ENCODE data around the gene LRRC75A. TPM values are rescaled to one million over a fixed set of nuclear protein-coding genes. Genes with fewer than 3 reads are reported as not detected.
"Not testable (repeated sequence)": the region's sequence is repeated elsewhere in the genome, so short reads cannot be mapped to it uniquely, and the experiment has no call there.

LRRC75A gene
- total and polyA plus RNA-seq, 4 experiments from 2014 or later, result 0.72 to 5.7 (median 4.0) TPM

- Mint-ChIP-seq H3K4me3 (peak overlapping the region in 6 of 8 donors; percentile 17 to 59 (median 30)), H3K9me3 (no peaks in the 10 kb centered on the region), H3K27me3 (peaks cover 2 to 6% of the 10 kb centered on the region in 2 donors), H3K27ac (peak overlapping the region in 1 of 7 donors; percentile 82), H3K4me1 (peaks cover 0 to 11% (median 3%) of the 10 kb centered on the region in 4 donors), H3K36me3 (peaks cover 0 to 2% of the 10 kb centered on the region in 2 donors)
- H3K4me1 ChIP-seq (ENCODE audit: insufficient read depth, low read length), result peaks cover 5% of the 10 kb centered on the region
- POLR2A ChIA-PET (ENCODE audit: partially characterized antibody), result interaction anchor here (1.2 to 1.3 kb wide), 2 partner anchors 8 to 11 kb away, joined by 3 read pairs; no protein-coding TSS in a partner anchor
- no peaks in the 10 kb centered on the region for H3K9me3 ChIP-seq (ENCODE audit: control insufficient read depth in 1 of 2, low read length in 2 of 2)
- CTCF ChIA-PET (ENCODE audit: partially characterized antibody), result interaction anchor here (0.8 kb wide), 1 partner anchor 104 kb away, joined by 3 read pairs; no protein-coding TSS in a partner anchor
- H3K4me3 ChIP-seq (ENCODE audit: low read length in 2 of 2), result no peak overlapping the region
- H3K27me3 ChIP-seq (ENCODE audit: insufficient read depth, low read length), result no peaks in the 10 kb centered on the region
- no peak overlapping the region for H3K27ac ChIP-seq (ENCODE audit: low read depth, low read length)
- intact Hi-C loops (cut with micrococcal nuclease), result no loop called here
- no peak for DNase-seq
- no peaks in the 10 kb centered on the region for H3K36me3 ChIP-seq (ENCODE audit: insufficient read depth, low read length)
Measured at GRCh38 chr17:16407911-16408588, 83.9 kb downstream of the LRRC75A start.

DNA sequence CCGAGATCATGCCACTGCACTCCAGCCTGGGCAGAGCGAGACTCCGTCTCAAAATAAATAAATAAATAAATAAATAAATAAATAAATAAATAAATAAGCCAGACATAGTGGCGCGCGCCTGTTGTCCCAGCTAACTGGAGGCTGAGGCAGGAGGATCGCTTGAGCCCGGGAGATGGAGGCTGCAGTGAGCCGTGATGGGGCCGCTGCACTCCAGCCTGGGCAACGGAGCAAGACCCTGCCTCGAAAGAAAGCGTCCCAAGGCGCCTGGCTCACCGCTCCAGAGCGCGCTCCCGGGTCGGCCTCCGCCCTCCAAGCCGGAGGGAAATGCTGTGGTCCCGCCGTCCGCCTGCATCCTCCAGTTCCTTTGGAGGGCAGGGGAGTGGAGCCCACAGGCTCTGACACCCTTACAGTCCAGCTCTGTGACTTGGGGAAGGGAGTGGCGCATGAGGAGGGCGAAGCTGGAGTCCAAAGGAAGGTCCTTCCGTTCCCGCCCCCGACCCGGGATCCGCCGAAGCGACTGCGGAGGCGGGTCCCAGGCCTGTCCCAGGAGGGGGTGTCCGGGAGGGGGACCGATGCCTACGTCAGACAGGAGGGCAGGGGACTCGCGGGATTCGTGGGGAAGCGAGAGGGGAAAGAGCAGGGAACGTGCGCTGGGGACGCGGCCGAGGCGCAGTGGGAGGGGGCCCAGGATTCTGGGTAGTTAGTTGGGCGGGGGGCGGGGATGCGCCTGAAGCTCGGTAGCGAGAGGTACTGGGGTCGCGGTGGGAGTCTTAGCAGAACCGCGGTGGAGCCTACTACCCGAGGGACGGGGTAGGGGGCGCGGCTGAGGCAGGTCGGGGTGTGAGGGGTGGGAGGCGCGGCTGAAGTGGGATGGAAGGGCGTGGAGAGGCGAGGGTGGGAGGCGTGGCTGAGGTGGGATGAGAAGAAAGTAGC lies 85.0 kb downstream of the LRRC75A start:
- no peaks in the 10 kb centered on the region for H3K9me3 ChIP-seq (ENCODE audit: control insufficient read depth in 1 of 2, low read length in 2 of 2)
- H3K4me3 ChIP-seq (ENCODE audit: low read length in 2 of 2), result peak overlapping the region; percentile 12 to 47
- peak overlapping the region in 1 of 7 donors; percentile 31 for H3K27ac Mint-ChIP-seq
- no peaks in the 10 kb centered on the region for H3K36me3 Mint-ChIP-seq
- intact Hi-C loops (cut with micrococcal nuclease), result no loop called here
- H3K4me1 ChIP-seq (ENCODE audit: insufficient read depth, low read length), result peaks cover 5% of the 10 kb centered on the region
- H3K36me3 ChIP-seq (ENCODE audit: insufficient read depth, low read length), result no peaks in the 10 kb centered on the region
- no peak for DNase-seq
- no peaks in the 10 kb centered on the region for H3K9me3 Mint-ChIP-seq
- POLR2A ChIA-PET (ENCODE audit: partially characterized antibody), result interaction anchor here (0.7 to 1.0 kb wide), 2 partner anchors 24 to 26 kb away, joined by 3 to 5 read pairs; partner anchors contain the start of gene UBB
- H3K4me1 Mint-ChIP-seq, result peaks cover 0 to 9% (median under 1%) of the 10 kb centered on the region in 4 donors
- peak overlapping the region in 7 of 8 donors; percentile 21 to 67 (median 55) for H3K4me3 Mint-ChIP-seq
- H3K27me3 Mint-ChIP-seq, result peaks cover 2 to 6% of the 10 kb centered on the region in 2 donors
- H3K27ac ChIP-seq (ENCODE audit: low read depth, low read length), result no peak overlapping the region
- CTCF ChIA-PET (ENCODE audit: partially characterized antibody), result interaction anchor here (0.8 kb wide), 1 partner anchor 17 kb away, joined by 3 read pairs; no protein-coding TSS in a partner anchor
- no peaks in the 10 kb centered on the region for H3K27me3 ChIP-seq (ENCODE audit: insufficient read depth, low read length)

- POLR2A ChIA-PET (ENCODE audit: partially characterized antibody); H3K9me3 Mint-ChIP-seq; H3K4me3 ChIP-seq (ENCODE audit: low read length in 2 of 2); H3K36me3 ChIP-seq (ENCODE audit: insufficient read depth, low read length); H3K27me3 Mint-ChIP-seq; H3K27ac Mint-ChIP-seq; H3K27ac ChIP-seq (ENCODE audit: low read depth, low read length); H3K27me3 ChIP-seq (ENCODE audit: insufficient read depth, low read length); H3K4me1 Mint-ChIP-seq; intact Hi-C loops (cut with micrococcal nuclease); DNase-seq; H3K4me3 Mint-ChIP-seq; H3K9me3 ChIP-seq (ENCODE audit: control insufficient read depth in 1 of 2, low read length in 2 of 2); H3K4me1 ChIP-seq (ENCODE audit: insufficient read depth, low read length); H3K36me3 Mint-ChIP-seq; CTCF ChIA-PET (ENCODE audit: partially characterized antibody): not testable (repeated sequence)
Measured at GRCh38 chr17:16403847-16404246, 88.1 kb downstream of the LRRC75A start.

- ChIA-PET CTCF (ENCODE audit: partially characterized antibody) (interaction anchor here (0.8 kb wide), 1 partner anchor 35 kb away, joined by 3 read pairs; no protein-coding TSS in a partner anchor), POLR2A (ENCODE audit: partially characterized antibody) (no interaction called here)
- no peak overlapping the region for H3K27ac ChIP-seq (ENCODE audit: low read depth, low read length)
- H3K27me3 ChIP-seq (ENCODE audit: insufficient read depth, low read length), result no peaks in the 10 kb centered on the region
- Mint-ChIP-seq H3K4me3 (no peak overlapping the region), H3K4me1 (peaks cover 4 to 8% (median 6%) of the 10 kb centered on the region in 4 donors), H3K27ac (peak overlapping the region in 2 of 7 donors; percentile 35 to 55), H3K9me3 (no peaks in the 10 kb centered on the region), H3K27me3 (peaks cover 0 to 3% of the 10 kb centered on the region in 2 donors), H3K36me3 (no peaks in the 10 kb centered on the region)
- H3K9me3 ChIP-seq (ENCODE audit: control insufficient read depth in 1 of 2, low read length in 2 of 2), result no peaks in the 10 kb centered on the region
- no peak overlapping the region for H3K4me3 ChIP-seq (ENCODE audit: low read length in 2 of 2)
- no peaks in the 10 kb centered on the region for H3K4me1 ChIP-seq (ENCODE audit: insufficient read depth, low read length)
- no peaks in the 10 kb centered on the region for H3K36me3 ChIP-seq (ENCODE audit: insufficient read depth, low read length)
- no peak for DNase-seq
- intact Hi-C loops (cut with micrococcal nuclease), result no loop called here
Measured at GRCh38 chr17:16398270-16399267, 93.4 kb downstream of the LRRC75A start.

DNA sequence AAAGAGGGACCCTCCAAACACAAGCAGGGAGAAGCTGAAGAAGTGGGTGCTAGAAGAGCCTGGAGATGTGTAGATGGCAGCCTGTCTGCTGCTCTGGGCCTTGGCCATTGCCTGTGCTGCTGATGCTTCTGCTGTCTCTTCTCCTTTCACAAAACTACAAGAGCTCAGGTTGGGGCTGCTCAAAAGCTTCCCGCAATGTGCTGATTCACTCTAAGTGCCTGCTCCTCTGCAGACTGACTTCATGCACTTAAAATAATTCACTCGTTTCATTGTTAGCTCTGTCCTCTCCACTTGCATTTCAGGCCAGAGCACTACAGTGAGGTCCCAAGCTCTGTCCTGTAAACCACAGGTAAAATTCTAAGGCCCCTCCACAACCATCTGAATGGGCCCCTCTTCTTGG lies 95.3 kb downstream of the LRRC75A start:
- H3K36me3 Mint-ChIP-seq; H3K27ac Mint-ChIP-seq; H3K27me3 ChIP-seq (ENCODE audit: insufficient read depth, low read length); H3K4me3 Mint-ChIP-seq; H3K9me3 Mint-ChIP-seq; H3K4me1 ChIP-seq (ENCODE audit: insufficient read depth, low read length); intact Hi-C loops (cut with micrococcal nuclease); DNase-seq; H3K4me1 Mint-ChIP-seq; H3K9me3 ChIP-seq (ENCODE audit: control insufficient read depth in 1 of 2, low read length in 2 of 2); H3K27ac ChIP-seq (ENCODE audit: low read depth, low read length); H3K27me3 Mint-ChIP-seq; H3K4me3 ChIP-seq (ENCODE audit: low read length in 2 of 2); H3K36me3 ChIP-seq (ENCODE audit: insufficient read depth, low read length): not testable (repeated sequence)
- ChIA-PET CTCF (ENCODE audit: partially characterized antibody) (interaction anchor here (0.7 to 1.3 kb wide), 2 partner anchors 58 to 126 kb away, joined by 3 to 4 read pairs; no protein-coding TSS in a partner anchor), POLR2A (ENCODE audit: partially characterized antibody) (interaction anchor here (1.0 kb wide), 1 partner anchor 20 kb away, joined by 3 read pairs; no protein-coding TSS in a partner anchor)

GRCh38 chr17:16395887-16396286 lies 96.1 kb downstream of the LRRC75A start:
- H3K36me3 Mint-ChIP-seq; H3K4me1 Mint-ChIP-seq; H3K36me3 ChIP-seq (ENCODE audit: insufficient read depth, low read length); H3K27me3 ChIP-seq (ENCODE audit: insufficient read depth, low read length); H3K27ac ChIP-seq (ENCODE audit: low read depth, low read length); H3K4me1 ChIP-seq (ENCODE audit: insufficient read depth, low read length); CTCF ChIA-PET (ENCODE audit: partially characterized antibody); H3K4me3 ChIP-seq (ENCODE audit: low read length in 2 of 2); H3K9me3 ChIP-seq (ENCODE audit: control insufficient read depth in 1 of 2, low read length in 2 of 2); H3K4me3 Mint-ChIP-seq; intact Hi-C loops (cut with micrococcal nuclease); H3K27ac Mint-ChIP-seq; DNase-seq; H3K27me3 Mint-ChIP-seq; H3K9me3 Mint-ChIP-seq: not testable (repeated sequence)
- POLR2A ChIA-PET (ENCODE audit: partially characterized antibody), result interaction anchor here (1.0 kb wide), 1 partner anchor 21 kb away, joined by 3 read pairs; no protein-coding TSS in a partner anchor
